ENCODE data around the gene ZNF423.

Gene ZNF423

GRCh38 chr16:49776085-49776595 is 79.8 kb downstream of the ZNF423 start:
- no peak overlapping the region for H3K4me2 ChIP-seq (ENCODE audit: low read length)
- no peaks in the 10 kb centered on the region for H3K4me1 ChIP-seq (ENCODE audit: insufficient read depth, low read length, severe bottlenecking)
- H2AFZ ChIP-seq (ENCODE audit: low read length) = no peak overlapping the region
- no peaks in the 10 kb centered on the region for H4K20me1 ChIP-seq (ENCODE audit: insufficient read depth, low read length)
- no peak for TF ChIP-seq EZH2 (IDR thresholded peaks at IDR 0.05; ENCODE audit: borderline replicate concordance, low read length)
- TF ChIP-seq, protein P1, sequence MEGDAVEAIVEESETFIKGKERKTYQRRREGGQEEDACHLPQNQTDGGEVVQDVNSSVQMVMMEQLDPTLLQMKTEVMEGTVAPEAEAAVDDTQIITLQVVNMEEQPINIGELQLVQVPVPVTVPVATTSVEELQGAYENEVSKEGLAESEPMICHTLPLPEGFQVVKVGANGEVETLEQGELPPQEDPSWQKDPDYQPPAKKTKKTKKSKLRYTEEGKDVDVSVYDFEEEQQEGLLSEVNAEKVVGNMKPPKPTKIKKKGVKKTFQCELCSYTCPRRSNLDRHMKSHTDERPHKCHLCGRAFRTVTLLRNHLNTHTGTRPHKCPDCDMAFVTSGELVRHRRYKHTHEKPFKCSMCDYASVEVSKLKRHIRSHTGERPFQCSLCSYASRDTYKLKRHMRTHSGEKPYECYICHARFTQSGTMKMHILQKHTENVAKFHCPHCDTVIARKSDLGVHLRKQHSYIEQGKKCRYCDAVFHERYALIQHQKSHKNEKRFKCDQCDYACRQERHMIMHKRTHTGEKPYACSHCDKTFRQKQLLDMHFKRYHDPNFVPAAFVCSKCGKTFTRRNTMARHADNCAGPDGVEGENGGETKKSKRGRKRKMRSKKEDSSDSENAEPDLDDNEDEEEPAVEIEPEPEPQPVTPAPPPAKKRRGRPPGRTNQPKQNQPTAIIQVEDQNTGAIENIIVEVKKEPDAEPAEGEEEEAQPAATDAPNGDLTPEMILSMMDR (IDR thresholded peaks at IDR 0.05; ENCODE audit: low read length) = no peak
- H3K27ac ChIP-seq (ENCODE audit: low read depth, low read length, poor library complexity, severe bottlenecking) = no peak overlapping the region
- no peaks in the 10 kb centered on the region for H3F3A ChIP-seq (ENCODE audit: insufficient read depth, low read length)
- no peaks in the 10 kb centered on the region for H3K9me2 ChIP-seq (ENCODE audit: low read depth, low read length)
- no peaks in the 10 kb centered on the region for H3K27me3 ChIP-seq (ENCODE audit: insufficient read depth, low read length)
- no peak overlapping the region for H3K9ac ChIP-seq (ENCODE audit: low read length)
- no peaks in the 10 kb centered on the region for H3K36me3 ChIP-seq (ENCODE audit: insufficient read depth, low read length)
- H3K4me3 ChIP-seq (ENCODE audit: low read depth, low read length, poor library complexity, severe bottlenecking) = no peak overlapping the region
- H3K79me2 ChIP-seq (ENCODE audit: insufficient read depth, low read length) = no peaks in the 10 kb centered on the region
- H3K9me3 ChIP-seq (ENCODE audit: low read length) = no peaks in the 10 kb centered on the region

- no peak for TF ChIP-seq EZH2 (IDR thresholded peaks at IDR 0.05; ENCODE audit: borderline replicate concordance, low read length)
- TF ChIP-seq, protein P1 (IDR thresholded peaks at IDR 0.05; ENCODE audit: low read length) = no peak
- Histone ChIP-seq H2AFZ (ENCODE audit: low read length) (no peak overlapping the region), H3K4me2 (ENCODE audit: low read length) (no peak overlapping the region), H3F3A (ENCODE audit: insufficient read depth, low read length) (no peaks in the 10 kb centered on the region), H3K9me2 (ENCODE audit: low read depth, low read length) (no peaks in the 10 kb centered on the region), H3K27me3 (ENCODE audit: insufficient read depth, low read length) (no peaks in the 10 kb centered on the region), H3K4me3 (ENCODE audit: low read depth, low read length, poor library complexity, severe bottlenecking) (no peak overlapping the region), H3K4me1 (ENCODE audit: insufficient read depth, low read length, severe bottlenecking) (no peaks in the 10 kb centered on the region), H4K20me1 (ENCODE audit: insufficient read depth, low read length) (no peaks in the 10 kb centered on the region), H3K9me3 (ENCODE audit: low read length) (no peaks in the 10 kb centered on the region), H3K27ac (ENCODE audit: low read depth, low read length, poor library complexity, severe bottlenecking) (no peak overlapping the region), H3K9ac (ENCODE audit: low read length) (no peak overlapping the region), H3K79me2 (ENCODE audit: insufficient read depth, low read length) (no peaks in the 10 kb centered on the region), H3K36me3 (ENCODE audit: insufficient read depth, low read length) (no peaks in the 10 kb centered on the region)
These were observed 80.3 kb downstream of the ZNF423 start for GRCh38 chr16:49775581-49775980.

DNA sequence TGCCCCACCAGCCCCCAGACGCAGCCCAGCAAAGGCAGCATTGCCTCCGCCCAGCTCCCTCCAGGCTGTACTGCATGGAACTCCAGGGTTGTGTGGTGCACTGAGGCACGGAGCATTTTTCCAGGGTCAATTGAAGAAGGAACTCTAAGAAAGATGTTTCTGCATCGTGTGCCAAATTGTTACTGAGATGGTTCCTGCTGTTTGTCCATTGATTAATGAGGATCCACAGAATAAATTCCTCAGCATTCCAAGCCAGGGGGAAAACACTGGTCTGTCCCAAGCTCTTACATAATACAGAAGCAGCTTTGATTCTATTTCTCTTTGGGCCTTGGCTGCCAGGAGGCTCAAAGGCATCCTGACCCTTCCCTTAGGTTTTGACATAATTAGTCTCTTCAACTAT is 80.9 kb downstream of the ZNF423 start:
- Histone ChIP-seq H3K9me3 (ENCODE audit: low read length) (no peaks in the 10 kb centered on the region), H4K20me1 (ENCODE audit: insufficient read depth, low read length) (no peaks in the 10 kb centered on the region), H3K9me2 (ENCODE audit: low read depth, low read length) (no peaks in the 10 kb centered on the region), H3F3A (ENCODE audit: insufficient read depth, low read length) (no peaks in the 10 kb centered on the region), H3K4me2 (ENCODE audit: low read length) (no peak overlapping the region), H3K27me3 (ENCODE audit: insufficient read depth, low read length) (no peaks in the 10 kb centered on the region), H2AFZ (ENCODE audit: low read length) (no peak overlapping the region), H3K36me3 (ENCODE audit: insufficient read depth, low read length) (no peaks in the 10 kb centered on the region), H3K4me3 (ENCODE audit: low read depth, low read length, poor library complexity, severe bottlenecking) (no peak overlapping the region), H3K9ac (ENCODE audit: low read length) (no peak overlapping the region), H3K79me2 (ENCODE audit: insufficient read depth, low read length) (no peaks in the 10 kb centered on the region), H3K4me1 (ENCODE audit: insufficient read depth, low read length, severe bottlenecking) (no peaks in the 10 kb centered on the region), H3K27ac (ENCODE audit: low read depth, low read length, poor library complexity, severe bottlenecking) (no peak overlapping the region)
- no peak for TF ChIP-seq EZH2 (IDR thresholded peaks at IDR 0.05; ENCODE audit: borderline replicate concordance, low read length)
- TF ChIP-seq, protein P1 (IDR thresholded peaks at IDR 0.05; ENCODE audit: low read length) = no peak
